Ascending aorta (tissue), 2 donors: ENCODE measurements around the gene PLCH1. TPM values are rescaled to one million over a fixed set of nuclear protein-coding genes. Genes with fewer than 3 reads are reported as not detected.
"Not testable (repeated sequence)": the region's sequence is repeated elsewhere in the genome, so short reads cannot be mapped to it uniquely, and the experiment has no call there.

Experiments
- DNase-seq, 2 donors: peaks; one replicate each; pipeline ENCODE4 v3.0.0-alpha.2; 2019; ENCODE audit warnings: low spot score in 2 of 2
- H3K27ac ChIP-seq, 2 donors: fragments of 200-600 bp; sonication (generic); one replicate each; pipeline ENCODE4 v1.5.1; 2016 to 2017; ENCODE audit warnings: mild to moderate bottlenecking in 1 of 2
- H3K27me3 ChIP-seq: fragments of 200-600 bp; sonication (generic); one replicate; pipeline ENCODE4 v1.5.1; 2017
- H3K36me3 ChIP-seq, 2 donors: fragments of 200-600 bp; sonication (generic); one replicate each; pipeline ENCODE4 v1.5.1; 2016
- H3K4me1 ChIP-seq, 2 donors: fragments of 200-600 bp; sonication (generic); one replicate each; pipeline ENCODE4 v1.5.1; 2016 to 2017; ENCODE audit warnings: mild to moderate bottlenecking in 1 of 2
- H3K4me3 ChIP-seq, 2 donors: fragments of 200-600 bp; sonication (generic); one replicate each; pipeline ENCODE4 v1.5.1; 2016 to 2017; ENCODE audit warnings: mild to moderate bottlenecking in 1 of 2
- H3K9me3 ChIP-seq, 2 donors: fragments of 200-600 bp; sonication (generic); one replicate each; pipeline ENCODE4 v1.5.1; 2016
- intact Hi-C: fragments of 100-400 bp; cut with DNase I; formaldehyde crosslinking; loops from one replicate; pipeline ENCODE4 v1.15.1; 2023
- total RNA-seq: library from RNA; depleted of rRNA; stranded (reverse); fragments of >200 nt; gene quantifications from one replicate; pipeline ENCODE4 v1.1.0, GENCODE V29; 2016
- TF ChIP-seq, protein P1 (sequence below), 3 experiments: fragments of 200-600 bp in 2 of 3; fragments of 450-650 bp in 1 of 3; sonication (generic) in 2 of 3; IDR thresholded peaks; one replicate each; pipeline ENCODE4 v1.5.1; 2016 to 2019; ENCODE audit warnings: antibody characterized with exemption in 3 of 3, mild to moderate bottlenecking in 1 of 3, moderate library complexity in 1 of 3

The PLCH1 gene
- total RNA-seq, 1 donor from 2014 or later, result not detected

DNA sequence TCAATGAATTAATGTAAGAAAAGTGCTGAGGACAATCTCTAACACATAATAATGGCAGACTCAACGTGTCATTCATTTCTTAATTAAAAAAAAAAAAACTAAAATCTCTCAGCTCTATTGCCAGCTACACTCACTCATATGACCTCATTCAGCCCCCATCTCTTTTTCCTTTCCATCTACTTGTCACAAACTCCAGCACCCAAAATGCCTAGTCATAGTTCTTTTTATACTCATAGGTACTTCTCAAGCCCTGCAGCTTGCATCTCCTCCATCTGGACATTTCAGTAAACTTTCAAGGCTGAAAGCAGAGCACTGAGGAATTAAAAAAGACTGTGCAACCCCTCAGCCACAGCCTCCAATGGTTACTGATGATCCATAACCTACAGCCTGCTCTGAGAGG, 109.8 kb downstream of the PLCH1 start:
- no peak for DNase-seq
- H3K4me3 ChIP-seq, result no peak overlapping the region
- no peaks in the 10 kb centered on the region for H3K9me3 ChIP-seq
- no peak overlapping the region for H3K27ac ChIP-seq
- H3K27me3 ChIP-seq, result no peaks in the 10 kb centered on the region
- H3K4me1 ChIP-seq, result no peaks in the 10 kb centered on the region
- intact Hi-C loops, result no loop called here
- no peaks in the 10 kb centered on the region for H3K36me3 ChIP-seq
- TF ChIP-seq, protein P1, sequence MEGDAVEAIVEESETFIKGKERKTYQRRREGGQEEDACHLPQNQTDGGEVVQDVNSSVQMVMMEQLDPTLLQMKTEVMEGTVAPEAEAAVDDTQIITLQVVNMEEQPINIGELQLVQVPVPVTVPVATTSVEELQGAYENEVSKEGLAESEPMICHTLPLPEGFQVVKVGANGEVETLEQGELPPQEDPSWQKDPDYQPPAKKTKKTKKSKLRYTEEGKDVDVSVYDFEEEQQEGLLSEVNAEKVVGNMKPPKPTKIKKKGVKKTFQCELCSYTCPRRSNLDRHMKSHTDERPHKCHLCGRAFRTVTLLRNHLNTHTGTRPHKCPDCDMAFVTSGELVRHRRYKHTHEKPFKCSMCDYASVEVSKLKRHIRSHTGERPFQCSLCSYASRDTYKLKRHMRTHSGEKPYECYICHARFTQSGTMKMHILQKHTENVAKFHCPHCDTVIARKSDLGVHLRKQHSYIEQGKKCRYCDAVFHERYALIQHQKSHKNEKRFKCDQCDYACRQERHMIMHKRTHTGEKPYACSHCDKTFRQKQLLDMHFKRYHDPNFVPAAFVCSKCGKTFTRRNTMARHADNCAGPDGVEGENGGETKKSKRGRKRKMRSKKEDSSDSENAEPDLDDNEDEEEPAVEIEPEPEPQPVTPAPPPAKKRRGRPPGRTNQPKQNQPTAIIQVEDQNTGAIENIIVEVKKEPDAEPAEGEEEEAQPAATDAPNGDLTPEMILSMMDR (IDR thresholded peaks at IDR 0.05), result no peak

DNA sequence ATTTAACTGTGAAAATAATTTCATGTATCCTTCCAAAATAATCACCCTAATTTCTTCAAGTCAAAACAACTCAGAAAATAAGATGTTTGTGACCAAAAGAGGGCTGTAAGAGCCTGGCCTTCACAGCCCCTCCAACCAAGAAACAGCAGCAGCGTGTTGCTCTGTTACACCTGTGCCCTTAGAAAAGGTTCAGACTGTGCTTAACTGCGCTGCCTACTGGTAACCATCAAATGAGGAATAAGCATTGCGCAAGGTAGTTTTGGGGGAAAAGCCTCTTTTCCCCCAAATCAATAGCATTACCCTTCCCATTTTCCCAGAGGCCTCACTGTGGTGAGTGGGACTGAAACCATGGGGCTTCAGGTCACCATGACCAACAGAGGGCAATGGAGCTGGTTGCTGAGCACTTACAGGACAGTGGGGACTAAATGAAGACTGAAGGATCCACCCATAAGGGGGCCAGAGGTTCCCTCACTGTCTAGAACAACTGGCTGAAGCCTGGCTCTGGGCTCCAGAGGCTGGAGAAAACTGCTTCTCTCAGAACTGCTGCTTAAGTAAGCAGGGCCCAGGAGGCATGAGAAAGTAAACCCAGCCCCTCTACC, 110.7 kb downstream of the PLCH1 start:
- TF ChIP-seq, protein P1 (IDR thresholded peaks at IDR 0.05), result no peak
- no peak overlapping the region for H3K27ac ChIP-seq
- H3K4me1 ChIP-seq, result no peaks in the 10 kb centered on the region
- no peak overlapping the region for H3K4me3 ChIP-seq
- no peaks in the 10 kb centered on the region for H3K36me3 ChIP-seq
- H3K9me3 ChIP-seq, result no peaks in the 10 kb centered on the region
- intact Hi-C loops, result no loop called here
- H3K27me3 ChIP-seq, result no peaks in the 10 kb centered on the region
- no peak for DNase-seq

DNA sequence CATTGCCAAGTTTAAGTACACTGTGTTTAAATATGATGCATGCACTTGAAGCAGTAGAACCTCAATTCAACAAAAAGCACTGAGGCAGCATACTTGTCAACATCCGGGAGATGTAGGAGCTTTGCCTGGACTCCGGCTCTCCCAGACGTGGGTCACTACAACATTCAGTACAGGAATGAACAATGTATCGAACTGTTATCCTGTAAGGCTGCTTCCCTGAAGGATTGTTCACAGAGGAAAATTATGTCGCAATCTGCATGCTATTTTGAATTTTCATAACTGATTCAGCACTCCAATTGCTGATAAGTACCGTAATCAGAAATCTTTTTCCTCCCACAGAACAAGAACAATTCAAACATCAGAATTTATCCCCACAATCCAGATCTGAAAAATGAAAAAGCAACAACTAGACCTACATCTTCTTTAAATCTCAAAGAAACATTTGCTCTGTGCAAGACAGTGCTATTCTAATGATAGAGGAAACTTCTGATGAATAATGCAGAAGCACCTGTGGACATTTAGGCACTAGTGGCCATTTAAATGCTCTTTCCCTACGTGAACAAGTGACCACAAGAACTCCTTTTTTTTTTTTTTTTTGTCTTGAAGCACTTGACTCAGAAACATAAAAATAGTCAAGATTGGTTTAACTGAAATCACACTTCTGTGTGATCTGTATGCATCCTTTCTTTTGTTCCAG, 113.4 kb downstream of the PLCH1 start:
- intact Hi-C loops, result no loop called here

DNA sequence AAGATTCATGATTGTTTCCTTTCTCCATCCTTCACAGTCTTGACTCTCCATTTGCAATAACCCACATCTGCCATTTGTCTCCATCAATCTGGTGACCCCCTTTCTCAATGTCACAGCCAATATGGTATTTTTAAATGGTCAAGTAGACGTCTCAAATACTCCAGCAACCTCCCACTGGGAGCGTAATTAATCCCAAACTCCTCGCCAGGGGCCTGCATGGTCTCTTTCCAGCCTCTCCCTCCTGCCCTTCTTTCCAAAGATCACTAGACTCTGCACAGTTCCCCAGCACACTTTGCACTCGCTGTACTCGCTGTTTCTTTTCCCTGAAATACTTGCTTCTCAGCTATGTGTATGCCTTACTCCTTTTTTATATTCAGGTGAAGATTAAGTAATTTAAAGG, 115.3 kb downstream of the PLCH1 start:
- no peak overlapping the region for H3K4me3 ChIP-seq
- intact Hi-C loops, result no loop called here
- H3K4me1 ChIP-seq, result no peaks in the 10 kb centered on the region
- H3K36me3 ChIP-seq, result no peaks in the 10 kb centered on the region
- H3K27me3 ChIP-seq, result no peaks in the 10 kb centered on the region
- H3K9me3 ChIP-seq, result no peaks in the 10 kb centered on the region
- H3K27ac ChIP-seq, result no peak overlapping the region
- DNase-seq, result no peak
- TF ChIP-seq, protein P1 (IDR thresholded peaks at IDR 0.05), result no peak

More for the DNA sequence above, 113.4 kb downstream of the PLCH1 start:
- H3K36me3 ChIP-seq, result no peaks in the 10 kb centered on the region
- H3K4me1 ChIP-seq, result no peaks in the 10 kb centered on the region
- DNase-seq, result no peak
- TF ChIP-seq, protein P1 (IDR thresholded peaks at IDR 0.05), result no peak
- no peaks in the 10 kb centered on the region for H3K9me3 ChIP-seq
- no peaks in the 10 kb centered on the region for H3K27me3 ChIP-seq
- no peak overlapping the region for H3K4me3 ChIP-seq
- H3K27ac ChIP-seq, result no peak overlapping the region

DNA sequence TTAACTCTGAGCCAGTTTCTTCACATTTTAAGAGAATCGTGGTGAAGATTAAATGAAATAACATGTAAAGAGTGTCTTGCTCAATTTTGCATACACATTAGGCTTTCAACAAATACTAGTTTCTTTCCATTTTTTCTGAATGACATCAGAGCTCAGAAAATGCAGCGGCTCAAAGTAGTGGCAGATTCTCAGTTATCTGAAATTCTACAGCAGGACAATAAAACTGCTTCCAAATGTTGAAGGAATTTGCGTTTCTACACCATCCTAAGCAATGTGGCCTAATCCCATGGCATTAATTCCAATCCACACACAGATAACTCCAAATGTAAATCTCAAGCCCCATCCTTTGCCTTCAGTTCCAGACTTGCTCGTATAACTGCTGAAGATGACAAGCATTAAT, 115.8 kb downstream of the PLCH1 start:
- no peaks in the 10 kb centered on the region for H3K9me3 ChIP-seq
- H3K36me3 ChIP-seq, result no peaks in the 10 kb centered on the region
- DNase-seq, result no peak
- H3K4me1 ChIP-seq, result no peaks in the 10 kb centered on the region
- TF ChIP-seq, protein P1 (IDR thresholded peaks at IDR 0.05), result no peak
- H3K4me3 ChIP-seq, result no peak overlapping the region
- intact Hi-C loops, result no loop called here
- no peaks in the 10 kb centered on the region for H3K27me3 ChIP-seq
- no peak overlapping the region for H3K27ac ChIP-seq

DNA sequence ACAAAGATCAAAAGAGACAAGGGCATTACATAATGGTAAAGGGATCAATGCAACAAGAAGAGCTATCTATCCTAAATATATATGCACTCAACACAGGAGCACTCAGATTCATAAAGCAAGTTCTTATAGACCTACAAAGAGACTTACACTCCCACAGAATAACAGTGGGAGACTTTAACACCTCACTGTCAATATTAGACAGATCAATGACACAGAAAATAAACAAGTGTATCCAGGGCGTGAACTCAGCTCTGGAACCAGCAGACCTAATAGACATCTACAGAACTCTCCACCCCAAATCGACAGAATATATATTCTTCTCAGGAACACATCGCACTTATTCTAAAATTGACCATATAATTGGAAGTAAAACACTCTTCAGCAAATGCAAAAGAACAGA, 122.2 kb downstream of the PLCH1 start:
- H3K27ac ChIP-seq, intact Hi-C loops, DNase-seq, H3K27me3 ChIP-seq, H3K36me3 ChIP-seq, H3K4me1 ChIP-seq, H3K4me3 ChIP-seq, H3K9me3 ChIP-seq: not testable (repeated sequence)

DNA sequence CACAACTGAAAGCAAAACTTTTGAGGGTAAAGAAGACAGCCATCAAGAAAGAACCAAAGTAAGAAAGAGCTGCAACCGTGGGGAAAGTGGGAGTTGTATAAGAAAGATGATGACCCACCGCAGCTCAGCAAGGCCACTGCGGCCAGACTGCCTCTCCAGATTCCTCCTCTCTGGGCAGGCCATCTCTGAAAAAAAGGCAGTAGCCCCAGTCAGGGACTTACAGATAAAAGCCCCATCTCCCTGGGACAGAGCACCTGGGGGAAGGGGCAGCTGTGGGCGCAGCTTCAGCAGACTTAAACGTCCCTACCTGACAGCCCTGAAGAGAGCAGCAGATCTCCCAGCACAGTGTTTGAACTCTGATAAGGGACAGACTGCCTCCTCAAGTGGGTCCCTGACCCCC, 124.3 kb downstream of the PLCH1 start:
- H3K4me3 ChIP-seq, H3K9me3 ChIP-seq, DNase-seq, H3K4me1 ChIP-seq, H3K27me3 ChIP-seq, H3K36me3 ChIP-seq, intact Hi-C loops, H3K27ac ChIP-seq: not testable (repeated sequence)
